HFFc6 (cell line): ENCODE results near the gene LKAAEAR1. TPM values are rescaled to one million over a fixed set of nuclear protein-coding genes. Genes with fewer than 3 reads are reported as not detected.

Experiments
- DNase-seq: peaks from one replicate; pipeline ENCODE4 v3.0.0-alpha.2; 2018
- H3K27ac Mint-ChIP-seq: 2 replicates; pipeline ENCODE4 v1.8.0; 2020; ENCODE audit warnings: mild to moderate bottlenecking, mixed read lengths
- H3K27me3 Mint-ChIP-seq: 2 replicates; pipeline ENCODE4 v1.8.0; 2021; ENCODE audit warnings: mild to moderate bottlenecking, moderate library complexity, mixed read lengths; ENCODE audit not compliant: insufficient read depth
- H3K36me3 Mint-ChIP-seq: 2 replicates; pipeline ENCODE4 v1.8.0; 2021; ENCODE audit warnings: low read depth, mixed read lengths
- H3K4me1 Mint-ChIP-seq: 2 replicates; pipeline ENCODE4 v1.8.0; 2020; ENCODE audit warnings: low read depth, mixed read lengths
- H3K4me3 Mint-ChIP-seq: 2 replicates; pipeline ENCODE4 v1.8.0; 2020; ENCODE audit warnings: mild to moderate bottlenecking, moderate library complexity, mixed read lengths
- H3K9me3 Mint-ChIP-seq: 2 replicates; pipeline ENCODE4 v1.8.0; 2020; ENCODE audit warnings: mild to moderate bottlenecking, mixed read lengths
- total RNA-seq, 6 experiments: library from RNA; stranded (reverse); fragmentation: NEBNext Ultra II Directional; extraction: Animal tissue kit (Norgen Biotek cat#: 25700); gene quantifications; 2 replicates in 1 of 6; 3 replicates in 5 of 6; pipeline ENCODE4 v1.2.3, GENCODE V29; 2021
- TF ChIP-seq, protein P1 (sequence below): fragments of 200-600 bp; sonication (generic); IDR thresholded peaks from 2 replicates; pipeline ENCODE4 v1.5.0; 2021; ENCODE audit warnings: antibody characterized with exemption, mild to moderate bottlenecking

Gene LKAAEAR1
- total RNA-seq, 6 experiments from 2014 or later: not detected

DNA sequence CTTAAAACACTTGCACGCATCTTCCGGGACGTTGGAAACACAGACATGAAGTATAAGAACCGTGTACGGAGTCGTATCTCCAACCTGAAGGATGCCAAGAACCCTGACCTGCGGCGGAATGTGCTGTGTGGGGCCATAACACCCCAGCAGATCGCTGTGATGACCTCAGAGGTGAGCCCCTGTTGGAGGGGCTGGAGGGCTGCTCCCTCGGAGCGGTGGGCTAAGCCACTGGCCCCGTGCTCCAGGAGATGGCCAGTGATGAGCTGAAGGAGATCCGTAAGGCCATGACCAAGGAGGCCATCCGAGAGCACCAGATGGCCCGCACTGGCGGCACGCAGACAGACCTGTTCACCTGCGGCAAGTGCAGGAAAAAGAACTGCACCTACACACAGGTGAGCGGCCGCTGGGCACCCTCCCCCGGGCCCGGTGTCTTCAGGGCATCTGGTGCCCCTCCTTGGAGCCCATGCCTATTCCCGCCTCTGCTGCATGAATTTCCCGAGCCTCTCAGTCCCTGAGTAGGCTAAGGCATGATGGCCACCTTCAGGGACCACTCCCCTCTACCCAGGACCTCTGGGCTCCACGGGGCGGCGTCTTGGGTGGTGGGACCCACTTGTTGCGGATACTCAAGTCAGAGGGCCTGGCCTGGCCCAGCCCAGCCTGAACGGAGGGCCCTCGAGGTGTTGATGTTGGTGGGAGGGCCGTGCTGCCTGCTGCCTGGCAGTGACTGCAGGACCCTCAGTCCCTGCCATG lies 13.8 kb downstream of the LKAAEAR1 start:
- H3K36me3 Mint-ChIP-seq: no peaks in the 10 kb centered on the region
- peaks cover 17% of the 10 kb centered on the region for H3K4me1 Mint-ChIP-seq
- no peaks in the 10 kb centered on the region; the same call in 1 of the 2 replicates for H3K27me3 Mint-ChIP-seq

DNA sequence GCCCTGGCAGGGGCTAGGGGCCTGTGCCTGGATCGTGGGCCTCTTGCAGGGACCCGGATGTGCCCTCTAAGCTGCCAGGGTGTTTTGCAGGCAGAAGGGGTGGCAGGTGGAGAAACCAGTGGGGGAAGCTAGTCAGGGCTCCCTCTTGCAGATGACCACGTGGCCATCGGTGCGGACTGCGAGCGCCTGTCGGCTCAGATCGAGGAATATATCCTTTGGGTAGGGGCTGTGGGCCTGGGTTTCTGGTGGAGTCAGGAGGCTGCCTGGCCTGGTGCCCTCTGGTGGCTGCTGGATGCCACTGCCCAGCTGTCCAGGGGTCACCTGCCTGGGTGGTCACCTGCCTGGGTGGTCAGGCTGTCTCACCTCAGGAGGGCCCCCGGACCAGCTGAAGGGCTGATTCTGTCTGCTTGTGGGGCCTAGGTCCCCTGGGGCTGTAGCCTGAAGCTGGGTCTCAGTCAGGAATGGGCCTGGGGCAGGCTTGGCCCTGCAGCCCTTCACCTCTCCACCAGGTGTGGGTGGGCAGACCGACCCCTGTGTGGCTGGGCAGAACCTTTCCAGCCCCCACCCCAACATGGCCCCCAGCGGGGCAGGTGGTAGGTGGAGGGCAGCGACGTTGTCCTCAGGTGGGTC lies 14.5 kb downstream of the LKAAEAR1 start:
- no peaks in the 10 kb centered on the region for H3K36me3 Mint-ChIP-seq
- TF ChIP-seq, protein P1, sequence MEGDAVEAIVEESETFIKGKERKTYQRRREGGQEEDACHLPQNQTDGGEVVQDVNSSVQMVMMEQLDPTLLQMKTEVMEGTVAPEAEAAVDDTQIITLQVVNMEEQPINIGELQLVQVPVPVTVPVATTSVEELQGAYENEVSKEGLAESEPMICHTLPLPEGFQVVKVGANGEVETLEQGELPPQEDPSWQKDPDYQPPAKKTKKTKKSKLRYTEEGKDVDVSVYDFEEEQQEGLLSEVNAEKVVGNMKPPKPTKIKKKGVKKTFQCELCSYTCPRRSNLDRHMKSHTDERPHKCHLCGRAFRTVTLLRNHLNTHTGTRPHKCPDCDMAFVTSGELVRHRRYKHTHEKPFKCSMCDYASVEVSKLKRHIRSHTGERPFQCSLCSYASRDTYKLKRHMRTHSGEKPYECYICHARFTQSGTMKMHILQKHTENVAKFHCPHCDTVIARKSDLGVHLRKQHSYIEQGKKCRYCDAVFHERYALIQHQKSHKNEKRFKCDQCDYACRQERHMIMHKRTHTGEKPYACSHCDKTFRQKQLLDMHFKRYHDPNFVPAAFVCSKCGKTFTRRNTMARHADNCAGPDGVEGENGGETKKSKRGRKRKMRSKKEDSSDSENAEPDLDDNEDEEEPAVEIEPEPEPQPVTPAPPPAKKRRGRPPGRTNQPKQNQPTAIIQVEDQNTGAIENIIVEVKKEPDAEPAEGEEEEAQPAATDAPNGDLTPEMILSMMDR: peak; percentile 87
- H3K27me3 Mint-ChIP-seq: no peaks in the 10 kb centered on the region; the same call in 1 of the 2 replicates
- H3K9me3 Mint-ChIP-seq: no peaks in the 10 kb centered on the region
- no peak for DNase-seq
- H3K4me3 Mint-ChIP-seq: no peak overlapping the region
- H3K27ac Mint-ChIP-seq: no peak overlapping the region
- H3K4me1 Mint-ChIP-seq: peaks cover 23% of the 10 kb centered on the region

More for the DNA sequence above, 13.8 kb downstream of the LKAAEAR1 start:
- Mint-ChIP-seq H3K27ac (no peak overlapping the region), H3K4me3 (no peak overlapping the region), H3K9me3 (no peaks in the 10 kb centered on the region)
- TF ChIP-seq, protein P1: no peak
- DNase-seq: no peak

DNA sequence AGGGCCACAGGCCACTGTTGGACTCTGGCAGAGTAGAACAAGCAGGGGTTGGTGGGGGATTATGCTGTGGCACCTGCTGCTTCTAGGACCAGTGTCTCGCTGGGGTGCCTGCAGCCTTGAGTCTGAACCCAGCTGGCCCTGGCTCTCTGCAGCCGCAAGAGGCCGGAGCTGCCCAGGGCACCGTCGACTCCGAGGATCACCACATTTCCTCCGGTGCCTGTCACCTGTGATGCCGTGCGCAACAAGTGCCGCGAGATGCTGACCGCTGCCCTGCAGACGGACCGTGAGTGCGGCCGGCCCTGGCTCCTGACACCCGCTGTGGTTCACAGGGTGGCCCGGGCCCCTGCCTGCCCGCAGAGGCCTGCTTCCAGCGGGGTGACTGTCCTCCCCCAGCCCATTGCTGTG lies 15.0 kb downstream of the LKAAEAR1 start:
- Mint-ChIP-seq H3K27me3 (peaks cover 1% of the 10 kb centered on the region), H3K27ac (no peak overlapping the region)
- TF ChIP-seq, protein P1: no peak

DNA sequence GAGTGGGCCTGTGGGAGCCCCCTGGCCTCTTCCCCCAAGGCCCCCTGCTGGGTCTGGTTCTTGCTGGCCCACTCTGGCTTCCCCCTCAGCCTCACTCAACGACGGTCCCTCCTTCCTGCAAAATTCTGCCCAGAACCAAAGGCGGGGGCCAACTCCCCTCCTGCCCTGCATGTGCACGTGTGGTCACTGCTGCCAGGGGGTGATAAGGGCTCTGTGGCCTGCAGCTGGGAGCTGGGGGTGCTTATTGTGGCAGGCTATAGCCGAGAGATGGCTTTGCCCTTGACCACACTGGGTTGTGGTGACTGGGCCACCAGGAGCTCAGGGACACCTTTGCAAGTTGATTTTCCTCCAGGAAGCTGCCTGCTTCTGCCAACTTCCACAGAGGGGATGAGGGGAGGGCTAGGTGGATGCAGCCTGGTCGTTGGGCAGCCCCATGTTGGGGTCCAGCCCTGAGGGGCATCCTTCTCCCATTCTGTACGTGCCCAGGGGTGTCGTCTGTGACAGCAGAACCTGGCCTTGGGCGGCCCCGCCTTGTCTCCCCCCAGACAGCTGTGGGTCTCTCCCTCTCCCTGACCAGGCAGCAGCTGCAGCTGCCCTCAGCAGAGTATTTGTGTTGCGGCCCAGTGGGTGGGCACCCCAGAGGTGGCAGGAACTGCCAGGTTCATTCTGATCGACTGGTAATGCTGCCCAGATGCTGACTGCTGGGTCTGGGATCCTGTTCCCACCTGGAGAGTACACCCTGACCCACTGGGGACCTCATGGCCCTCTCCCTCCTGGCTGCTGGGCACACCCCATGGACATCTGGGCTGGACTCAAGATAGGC lies 15.6 kb downstream of the LKAAEAR1 start:
- no peaks in the 10 kb centered on the region for H3K9me3 Mint-ChIP-seq
- H3K36me3 Mint-ChIP-seq: no peaks in the 10 kb centered on the region
- no peak overlapping the region for H3K27ac Mint-ChIP-seq
- peaks cover 35% of the 10 kb centered on the region for H3K4me1 Mint-ChIP-seq
- TF ChIP-seq, protein P1: no peak
- H3K27me3 Mint-ChIP-seq: peaks cover 1% of the 10 kb centered on the region
- DNase-seq: no peak
- no peak overlapping the region for H3K4me3 Mint-ChIP-seq

More for the DNA sequence above, 15.0 kb downstream of the LKAAEAR1 start:
- DNase-seq: no peak
- no peaks in the 10 kb centered on the region for H3K9me3 Mint-ChIP-seq
- H3K36me3 Mint-ChIP-seq: no peaks in the 10 kb centered on the region
- H3K4me1 Mint-ChIP-seq: peaks cover 29% of the 10 kb centered on the region
- H3K4me3 Mint-ChIP-seq: no peak overlapping the region

DNA sequence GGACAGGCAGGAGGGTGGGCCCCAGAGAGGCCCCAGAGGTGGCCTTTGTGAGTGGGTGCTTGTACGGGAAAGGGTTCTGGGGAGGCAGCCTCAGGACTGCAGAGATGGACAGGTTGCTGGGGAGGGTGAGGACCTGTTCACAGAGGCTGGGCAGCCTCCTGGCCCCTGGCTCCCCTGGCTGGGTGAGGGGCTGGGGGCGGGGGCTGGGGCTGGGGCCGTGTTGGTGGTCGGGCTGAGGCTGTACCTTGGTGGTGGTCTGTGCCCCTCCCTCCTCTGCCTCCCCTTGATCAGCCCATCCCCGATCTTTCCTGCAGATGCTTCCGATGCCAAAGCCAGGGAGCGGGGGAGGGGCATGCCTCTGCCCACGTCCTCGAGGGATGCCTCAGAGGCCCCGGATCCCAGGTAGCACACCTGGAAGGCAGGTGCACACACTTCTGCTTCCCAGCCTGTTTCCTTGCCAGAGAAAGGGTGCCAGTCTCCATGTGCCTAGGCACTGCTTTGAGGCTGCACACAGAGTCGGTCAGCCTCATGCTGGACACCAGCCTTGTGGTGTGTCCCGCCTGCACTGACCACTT lies 16.4 kb downstream of the LKAAEAR1 start:
- no peaks in the 10 kb centered on the region for H3K9me3 Mint-ChIP-seq
- H3K27ac Mint-ChIP-seq: no peak overlapping the region
- H3K27me3 Mint-ChIP-seq: peaks cover 1% of the 10 kb centered on the region
- TF ChIP-seq, protein P1: no peak
- no peak overlapping the region for H3K4me3 Mint-ChIP-seq
- H3K36me3 Mint-ChIP-seq: no peaks in the 10 kb centered on the region
- peaks cover 35% of the 10 kb centered on the region for H3K4me1 Mint-ChIP-seq
- no peak for DNase-seq
